ENCODE data around the gene REG1B. TPM values are rescaled to one million over a fixed set of nuclear protein-coding genes. Genes with fewer than 3 reads are reported as not detected.

The REG1B gene
- total and polyA plus RNA-seq, 7 donors, result 0.38 to 2.2 (median 0.66) TPM; not detected in 3

GRCh38 chr2:79103214-79103613 lies 15.4 kb upstream of the REG1B start:
- Histone ChIP-seq H3K36me3 (ENCODE audit: insufficient read depth in 1 of 2, low read depth in 1 of 2) (no peaks in the 10 kb centered on the region), H3K27me3 (ENCODE audit: insufficient read depth in 3 of 3, low read length in 2 of 3) (no peaks in the 10 kb centered on the region), H3K4me1 (no peaks in the 10 kb centered on the region), H3K27ac (no peak overlapping the region), H3K4me3 (no peak overlapping the region), H3K9me3 (no peaks in the 10 kb centered on the region)
- no peak for TF ChIP-seq CTCF (IDR thresholded peaks at IDR 0.05)
- ATAC-seq, result no peak
- no peak for DNase-seq
- intact Hi-C loops (cut with DNase I), result no loop called here
- 53 to 68% (median 67%) methylated on average over 2 of the region's 2 CpGs for WGBS, 3 donors

- WGBS, 3 donors, result 72 to 76% (median 74%) methylated on average over 2 of the region's 2 CpGs
- no peak for ATAC-seq
Observed at GRCh38 chr2:79101024-79101423, 13.2 kb upstream of the REG1B start.

GRCh38 chr2:79100285-79100684 lies 12.5 kb upstream of the REG1B start:
- intact Hi-C loops (cut with DNase I), result no loop called here
- no peaks in the 10 kb centered on the region for H3K36me3 ChIP-seq (ENCODE audit: insufficient read depth in 1 of 2, low read depth in 1 of 2)
- ATAC-seq (no peak), DNase-seq (no peak)
- H3K9me3 ChIP-seq, result no peaks in the 10 kb centered on the region
- no peaks in the 10 kb centered on the region for H3K27me3 ChIP-seq (ENCODE audit: insufficient read depth in 3 of 3, low read length in 2 of 3)
- 78 to 91% (median 81%) methylated on average over 1 of the region's 1 CpG for WGBS, 3 donors
- TF ChIP-seq CTCF (IDR thresholded peaks at IDR 0.05), result no peak
- H3K4me3 ChIP-seq, result no peak overlapping the region
- no peaks in the 10 kb centered on the region for H3K4me1 ChIP-seq
- no peak overlapping the region for H3K27ac ChIP-seq

More at GRCh38 chr2:79101024-79101423, 13.2 kb upstream of the REG1B start:
- no peak for TF ChIP-seq CTCF (IDR thresholded peaks at IDR 0.05)
- H3K4me1 ChIP-seq, result no peaks in the 10 kb centered on the region
- no peaks in the 10 kb centered on the region for H3K36me3 ChIP-seq (ENCODE audit: insufficient read depth in 1 of 2, low read depth in 1 of 2)
- H3K27me3 ChIP-seq (ENCODE audit: insufficient read depth in 3 of 3, low read length in 2 of 3), result no peaks in the 10 kb centered on the region
- intact Hi-C loops (cut with DNase I), result no loop called here
- no peak for DNase-seq
- H3K9me3 ChIP-seq, result no peaks in the 10 kb centered on the region
- H3K27ac ChIP-seq, result no peak overlapping the region
- no peak overlapping the region for H3K4me3 ChIP-seq

DNA sequence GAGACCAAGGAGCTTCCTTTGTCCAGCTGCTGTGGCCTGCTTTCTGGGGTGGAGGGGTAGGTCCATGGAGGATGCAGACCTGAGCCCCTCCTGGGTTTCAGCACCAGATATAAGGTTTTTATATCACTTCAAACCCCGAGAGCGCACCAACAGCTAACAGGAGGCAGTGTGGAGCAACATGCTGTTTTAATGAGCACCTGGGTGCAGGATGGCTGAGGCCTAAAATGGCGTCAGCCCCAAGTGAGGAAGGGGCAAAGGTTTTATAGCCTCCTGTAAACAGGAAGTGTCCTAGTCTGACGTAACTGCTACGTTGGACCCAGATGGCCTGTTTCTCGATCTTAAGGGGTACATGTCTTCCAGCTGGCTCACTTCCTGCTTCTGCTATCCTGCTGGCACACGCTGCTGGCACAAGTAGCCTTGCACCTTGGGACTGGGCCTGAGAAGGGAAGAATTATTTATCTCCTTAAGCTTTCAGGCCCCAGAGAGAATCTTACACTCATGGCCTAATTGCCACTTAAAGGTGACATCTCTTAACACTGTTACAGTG lies 11.4 kb upstream of the REG1B start:
- Histone ChIP-seq H3K27ac (no peak overlapping the region), H3K4me1 (no peaks in the 10 kb centered on the region), H3K27me3 (ENCODE audit: insufficient read depth in 3 of 3, low read length in 2 of 3) (no peaks in the 10 kb centered on the region), H3K9me3 (no peaks in the 10 kb centered on the region), H3K36me3 (ENCODE audit: insufficient read depth in 1 of 2, low read depth in 1 of 2) (no peaks in the 10 kb centered on the region), H3K4me3 (no peak overlapping the region)
- ATAC-seq (no peak), DNase-seq (no peak)
- WGBS, 3 donors, result 55 to 66% (median 58%) methylated on average over 7 of the region's 7 CpGs
- intact Hi-C loops (cut with DNase I), result no loop called here
- no peak for TF ChIP-seq CTCF (IDR thresholded peaks at IDR 0.05)

DNA sequence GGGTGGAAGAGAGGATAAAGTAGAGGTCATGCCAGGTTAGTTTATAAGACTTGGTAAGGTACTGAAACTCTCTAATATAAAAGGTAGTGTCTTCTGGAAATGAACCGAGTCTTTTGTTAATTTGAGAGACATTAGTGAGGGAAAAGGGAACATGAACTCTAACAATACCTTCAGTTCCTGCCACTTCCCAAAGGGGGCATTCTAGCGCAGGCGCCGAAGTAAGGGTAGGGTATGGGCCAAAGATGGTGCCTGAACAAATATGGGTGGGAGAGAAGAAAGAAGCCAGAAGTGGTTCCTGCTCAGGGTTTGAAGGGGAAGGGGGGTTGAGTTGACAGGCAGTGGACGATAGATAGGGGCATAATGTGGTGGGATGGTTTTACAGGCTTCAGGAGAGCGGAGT lies 10.1 kb upstream of the REG1B start:
- WGBS, 3 donors, result 84 to 89% (median 87%) methylated on average over 6 of the region's 6 CpGs
- Histone ChIP-seq H3K27me3 (ENCODE audit: insufficient read depth in 3 of 3, low read length in 2 of 3) (no peaks in the 10 kb centered on the region), H3K4me3 (no peak overlapping the region), H3K36me3 (ENCODE audit: insufficient read depth in 1 of 2, low read depth in 1 of 2) (no peaks in the 10 kb centered on the region), H3K9me3 (no peaks in the 10 kb centered on the region), H3K4me1 (no peaks in the 10 kb centered on the region), H3K27ac (no peak overlapping the region)
- intact Hi-C loops (cut with DNase I), result no loop called here
- TF ChIP-seq CTCF (IDR thresholded peaks at IDR 0.05), result no peak
- no peak for DNase-seq
- no peak for ATAC-seq
